ENCODE measurements around the gene C1orf52. TPM values are rescaled to one million over a fixed set of nuclear protein-coding genes. Genes with fewer than 3 reads are reported as not detected.

C1orf52 gene
- polyA plus RNA-seq, 1 donor, result 23.6 TPM

Other genes with a start within 250 kb of the C1orf52 start
- gene MCOLN3, start 211.2 kb downstream of the C1orf52 start, polyA plus RNA-seq (ENCODE audit: insufficient read length), result 2.2 TPM
- 2.4 TPM for gene SYDE2, start 58.6 kb downstream of the C1orf52 start, polyA plus RNA-seq (ENCODE audit: insufficient read length)
- 9.5 TPM for gene BCL10, start 17.0 kb upstream of the C1orf52 start, polyA plus RNA-seq (ENCODE audit: insufficient read length)
- 50.0 TPM for gene DDAH1, start 205.5 kb upstream of the C1orf52 start, polyA plus RNA-seq (ENCODE audit: insufficient read length)

Measured in hindlimb muscle (tissue), 1 donor.